HepG2 (cell line): Measurements from ENCODE around the gene DNM3.

ENCODE experiments used
- CEBPZ ChIP-seq: IDR thresholded peaks from 2 replicates; pipeline ENCODE4 v1.6.1; 2012; ENCODE audit warnings: low read length, improper control_type of control experiment
- EP300 ChIP-seq, 3 experiments: sonication (generic) in 1 of 3; formaldehyde crosslinking in 1 of 3; IDR thresholded peaks; 2 replicates each; pipeline versions ENCODE4 v1.5.1 to v1.6.1; 2011 to 2020; ENCODE audit warnings: low read depth in 2 of 3, low read length in 2 of 3, borderline replicate concordance in 1 of 3, improper control_type of control experiment in 1 of 3, mild to moderate bottlenecking in 1 of 3, missing genetic modification reagents in 1 of 3, moderate library complexity in 1 of 3
- KAT7 ChIP-seq: IDR thresholded peaks from 2 replicates; pipeline ENCODE4 v1.6.1; 2018; ENCODE audit warnings: borderline replicate concordance, missing compliant biosample characterization
- POLR2A ChIP-seq, 2 experiments: IDR thresholded peaks; 2 replicates each; pipeline ENCODE4 v1.6.1; 2011; ENCODE audit warnings: low read depth in 2 of 2, low read length in 2 of 2, mild to moderate bottlenecking in 1 of 2, moderate library complexity in 1 of 2; ENCODE audit not compliant: insufficient read depth in 1 of 2
- SAP130 ChIP-seq: IDR thresholded peaks from 2 replicates; pipeline ENCODE4 v1.6.1; 2016; ENCODE audit warnings: low read depth
- TAF15 ChIP-seq: fragments of 200-400 bp; formaldehyde crosslinking; IDR thresholded peaks from one replicate; pipeline ENCODE4 v1.6.1; 2018; ENCODE audit warnings: mild to moderate bottlenecking, low read depth, low read length; ENCODE audit not compliant: poor library complexity, severe bottlenecking
- TCF12 ChIP-seq, 2 experiments: fragments of 450-650 bp in 1 of 2; sonication (generic) in 1 of 2; formaldehyde crosslinking in 1 of 2; IDR thresholded peaks; 2 replicates each; pipeline versions ENCODE4 v1.6.1 to v1.8.0; 2017 to 2022; ENCODE audit warnings: antibody characterized with exemption in 1 of 2, mild to moderate bottlenecking in 1 of 2, missing genetic modification reagents in 1 of 2, moderate library complexity in 1 of 2
- TFDP1 ChIP-seq: IDR thresholded peaks from 2 replicates; pipeline ENCODE4 v1.6.1; 2016; ENCODE audit warnings: missing compliant biosample characterization, missing genetic modification reagents, borderline replicate concordance
- U2AF2 ChIP-seq: fragments of 200-400 bp; formaldehyde crosslinking; IDR thresholded peaks from 2 replicates; pipeline ENCODE4 v1.6.1; 2017; ENCODE audit warnings: low read depth, mild to moderate bottlenecking, low read length
- YY1 ChIP-seq: IDR thresholded peaks from 2 replicates; pipeline ENCODE4 v1.6.1; 2011; ENCODE audit warnings: low read length, low read depth, moderate library complexity, mild to moderate bottlenecking; ENCODE audit not compliant: insufficient read depth, insufficient replicate concordance
- TF ChIP-seq, protein P1 (sequence below): sonication (generic); formaldehyde crosslinking; IDR thresholded peaks from 2 replicates; pipeline ENCODE4 v1.4.0; 2020; ENCODE audit warnings: mild to moderate bottlenecking, missing genetic modification reagents
- TF ChIP-seq, protein P2 (sequence below): sonication (generic); formaldehyde crosslinking; IDR thresholded peaks from 2 replicates; pipeline ENCODE4 v1.5.0; 2020; ENCODE audit warnings: mild to moderate bottlenecking, missing genetic modification reagents, moderate library complexity
- TF ChIP-seq, protein P3 (sequence below), 2 experiments: sonication (generic) in 1 of 2; formaldehyde crosslinking in 1 of 2; IDR thresholded peaks; 2 replicates each; pipeline versions ENCODE4 v1.4.0 to v1.6.1; 2016 to 2020; ENCODE audit warnings: borderline replicate concordance in 1 of 2, low read depth in 1 of 2, mild to moderate bottlenecking in 1 of 2, missing genetic modification reagents in 1 of 2

DNA sequence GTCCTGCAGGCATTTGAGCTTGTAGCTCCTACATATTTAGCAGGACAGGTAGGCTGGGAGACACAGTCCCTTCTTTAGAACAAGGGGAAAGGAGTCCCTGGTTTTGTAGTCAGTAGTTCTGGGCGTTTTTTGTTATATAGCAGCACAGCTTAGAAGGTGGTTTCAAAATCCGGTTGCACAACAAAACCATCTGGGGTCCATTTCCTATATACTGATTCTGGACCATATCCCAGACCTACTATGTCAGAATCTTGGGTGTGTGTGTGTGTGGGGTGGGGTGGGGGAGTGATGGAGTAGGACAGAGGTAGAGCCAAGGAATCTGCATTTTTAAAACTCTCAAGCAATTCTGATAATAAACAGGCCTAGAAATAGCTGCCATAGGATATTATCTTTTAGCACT, 38.3 kb upstream of the DNM3 start:
- TF ChIP-seq, protein P1, sequence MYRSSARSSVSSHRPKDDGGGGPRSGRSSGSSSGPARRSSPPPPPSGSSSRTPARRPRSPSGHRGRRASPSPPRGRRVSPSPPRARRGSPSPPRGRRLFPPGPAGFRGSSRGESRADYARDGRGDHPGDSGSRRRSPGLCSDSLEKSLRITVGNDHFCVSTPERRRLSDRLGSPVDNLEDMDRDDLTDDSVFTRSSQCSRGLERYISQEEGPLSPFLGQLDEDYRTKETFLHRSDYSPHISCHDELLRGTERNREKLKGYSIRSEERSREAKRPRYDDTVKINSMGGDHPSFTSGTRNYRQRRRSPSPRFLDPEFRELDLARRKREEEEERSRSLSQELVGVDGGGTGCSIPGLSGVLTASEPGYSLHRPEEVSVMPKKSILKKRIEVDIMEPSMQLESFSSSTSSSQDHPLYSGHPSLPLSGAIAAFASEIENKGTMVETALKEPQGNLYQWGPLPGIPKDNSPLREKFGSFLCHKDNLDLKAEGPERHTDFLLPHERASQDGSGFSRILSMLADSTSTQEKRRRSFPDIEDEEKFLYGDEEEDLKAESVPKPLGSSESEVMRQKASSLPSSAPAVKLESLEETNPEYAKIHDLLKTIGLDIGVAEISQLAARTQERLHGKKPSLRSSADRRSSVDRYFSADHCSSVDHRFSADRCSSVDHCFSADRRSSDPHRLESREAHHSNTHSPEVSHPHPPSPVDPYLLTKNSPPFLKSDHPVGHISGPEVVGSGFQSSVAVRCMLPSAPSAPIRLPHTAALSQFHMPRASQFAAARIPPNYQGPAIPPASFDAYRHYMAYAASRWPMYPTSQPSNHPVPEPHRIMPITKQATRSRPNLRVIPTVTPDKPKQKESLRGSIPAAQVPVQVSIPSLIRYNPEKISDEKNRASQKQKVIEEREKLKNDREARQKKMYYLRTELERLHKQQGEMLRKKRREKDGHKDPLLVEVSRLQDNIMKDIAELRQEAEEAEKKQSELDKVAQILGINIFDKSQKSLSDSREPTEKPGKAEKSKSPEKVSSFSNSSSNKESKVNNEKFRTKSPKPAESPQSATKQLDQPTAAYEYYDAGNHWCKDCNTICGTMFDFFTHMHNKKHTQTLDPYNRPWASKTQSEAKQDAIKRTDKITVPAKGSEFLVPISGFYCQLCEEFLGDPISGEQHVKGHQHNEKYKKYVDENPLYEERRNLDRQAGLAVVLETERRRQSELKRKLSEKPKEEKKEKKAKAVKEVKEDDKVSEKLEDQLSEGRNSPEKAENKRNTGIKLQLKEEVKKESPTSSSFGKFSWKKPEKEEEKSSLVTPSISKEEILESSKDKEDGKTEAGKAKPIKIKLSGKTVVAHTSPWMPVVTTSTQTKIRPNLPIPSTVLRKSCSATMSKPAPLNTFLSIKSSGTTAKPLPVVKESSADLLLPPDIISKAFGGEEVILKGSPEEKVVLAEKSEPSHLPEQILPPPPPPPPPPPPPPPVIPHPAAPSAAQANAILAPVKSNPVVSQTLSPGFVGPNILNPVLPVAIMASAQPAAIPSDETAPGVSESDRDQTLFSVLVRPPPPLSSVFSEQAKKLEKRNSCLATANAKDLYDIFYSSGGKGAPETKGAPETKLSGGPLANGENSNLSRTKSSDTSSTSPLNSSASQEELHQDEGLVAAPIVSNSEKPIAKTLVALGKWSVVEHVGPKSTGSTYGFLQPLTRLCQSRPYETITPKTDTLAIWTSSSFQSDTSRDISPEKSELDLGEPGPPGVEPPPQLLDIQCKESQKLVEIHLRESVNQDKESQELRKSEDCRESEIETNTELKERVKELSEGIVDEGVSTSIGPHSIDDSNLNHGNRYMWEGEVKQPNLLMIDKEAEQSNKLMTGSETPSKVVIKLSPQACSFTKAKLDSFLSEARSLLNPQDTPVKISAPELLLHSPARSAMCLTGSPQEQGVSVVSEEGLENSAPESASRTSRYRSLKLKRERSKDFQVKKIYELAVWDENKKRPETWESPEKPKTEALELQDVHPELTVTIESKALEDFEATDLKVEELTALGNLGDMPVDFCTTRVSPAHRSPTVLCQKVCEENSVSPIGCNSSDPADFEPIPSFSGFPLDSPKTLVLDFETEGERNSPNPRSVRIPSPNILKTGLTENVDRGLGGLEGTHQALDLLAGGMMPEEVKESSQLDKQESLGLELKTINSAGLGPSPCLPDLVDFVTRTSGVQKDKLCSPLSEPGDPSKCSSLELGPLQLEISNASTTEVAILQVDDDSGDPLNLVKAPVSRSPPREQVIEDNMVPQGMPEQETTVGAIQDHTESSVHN (CRISPR knock-in tag): no peak
- TF ChIP-seq CEBPZ: no peak
- no peak for TF ChIP-seq SAP130 (CRISPR knock-in tag)
- no peak for TF ChIP-seq POLR2A (IDR thresholded peaks at IDR 0.05; ENCODE audit: insufficient read depth in 1 of 2, low read depth in 2 of 2, low read length in 2 of 2)
- TF ChIP-seq, protein P2, sequence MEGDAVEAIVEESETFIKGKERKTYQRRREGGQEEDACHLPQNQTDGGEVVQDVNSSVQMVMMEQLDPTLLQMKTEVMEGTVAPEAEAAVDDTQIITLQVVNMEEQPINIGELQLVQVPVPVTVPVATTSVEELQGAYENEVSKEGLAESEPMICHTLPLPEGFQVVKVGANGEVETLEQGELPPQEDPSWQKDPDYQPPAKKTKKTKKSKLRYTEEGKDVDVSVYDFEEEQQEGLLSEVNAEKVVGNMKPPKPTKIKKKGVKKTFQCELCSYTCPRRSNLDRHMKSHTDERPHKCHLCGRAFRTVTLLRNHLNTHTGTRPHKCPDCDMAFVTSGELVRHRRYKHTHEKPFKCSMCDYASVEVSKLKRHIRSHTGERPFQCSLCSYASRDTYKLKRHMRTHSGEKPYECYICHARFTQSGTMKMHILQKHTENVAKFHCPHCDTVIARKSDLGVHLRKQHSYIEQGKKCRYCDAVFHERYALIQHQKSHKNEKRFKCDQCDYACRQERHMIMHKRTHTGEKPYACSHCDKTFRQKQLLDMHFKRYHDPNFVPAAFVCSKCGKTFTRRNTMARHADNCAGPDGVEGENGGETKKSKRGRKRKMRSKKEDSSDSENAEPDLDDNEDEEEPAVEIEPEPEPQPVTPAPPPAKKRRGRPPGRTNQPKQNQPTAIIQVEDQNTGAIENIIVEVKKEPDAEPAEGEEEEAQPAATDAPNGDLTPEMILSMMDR (CRISPR knock-in tag): no peak
- TF ChIP-seq TCF12 (IDR thresholded peaks at IDR 0.05): no peak
- no peak for TF ChIP-seq TCF12 (CRISPR knock-in tag; IDR thresholded peaks at IDR 0.05)
- TF ChIP-seq U2AF2: no peak
- no peak for TF ChIP-seq TAF15
- no peak for TF ChIP-seq KAT7 (CRISPR knock-in tag)
- TF ChIP-seq, protein P3, sequence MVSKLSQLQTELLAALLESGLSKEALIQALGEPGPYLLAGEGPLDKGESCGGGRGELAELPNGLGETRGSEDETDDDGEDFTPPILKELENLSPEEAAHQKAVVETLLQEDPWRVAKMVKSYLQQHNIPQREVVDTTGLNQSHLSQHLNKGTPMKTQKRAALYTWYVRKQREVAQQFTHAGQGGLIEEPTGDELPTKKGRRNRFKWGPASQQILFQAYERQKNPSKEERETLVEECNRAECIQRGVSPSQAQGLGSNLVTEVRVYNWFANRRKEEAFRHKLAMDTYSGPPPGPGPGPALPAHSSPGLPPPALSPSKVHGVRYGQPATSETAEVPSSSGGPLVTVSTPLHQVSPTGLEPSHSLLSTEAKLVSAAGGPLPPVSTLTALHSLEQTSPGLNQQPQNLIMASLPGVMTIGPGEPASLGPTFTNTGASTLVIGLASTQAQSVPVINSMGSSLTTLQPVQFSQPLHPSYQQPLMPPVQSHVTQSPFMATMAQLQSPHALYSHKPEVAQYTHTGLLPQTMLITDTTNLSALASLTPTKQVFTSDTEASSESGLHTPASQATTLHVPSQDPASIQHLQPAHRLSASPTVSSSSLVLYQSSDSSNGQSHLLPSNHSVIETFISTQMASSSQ (IDR thresholded peaks at IDR 0.05; ENCODE audit: low read depth): no peak
- TF ChIP-seq, protein P3 (CRISPR knock-in tag; IDR thresholded peaks at IDR 0.05; ENCODE audit: borderline replicate concordance): no peak
- no peak for TF ChIP-seq EP300 (IDR thresholded peaks at IDR 0.05; ENCODE audit: low read depth in 2 of 2, low read length in 2 of 2)
- no peak for TF ChIP-seq EP300 (CRISPR knock-in tag; IDR thresholded peaks at IDR 0.05; ENCODE audit: borderline replicate concordance)
- no peak for TF ChIP-seq TFDP1
- no peak for TF ChIP-seq YY1
